HUES6 (cell line): ENCODE data around the gene DNASE2B.

ENCODE experiments used
- H3K27ac ChIP-seq: 2 replicates; pipeline ENCODE4 v1.7.0; 2013; ENCODE audit warnings: low read depth, mild to moderate bottlenecking, low read length, inconsistent platforms
- H3K27me3 ChIP-seq: 2 replicates; pipeline ENCODE4 v1.6.1; 2013; ENCODE audit warnings: low read length; ENCODE audit not compliant: control insufficient read depth, insufficient read depth
- H3K36me3 ChIP-seq: 2 replicates; pipeline ENCODE4 v1.6.1; 2013; ENCODE audit warnings: low read length; ENCODE audit not compliant: control insufficient read depth, insufficient read depth
- H3K4me1 ChIP-seq: 2 replicates; pipeline ENCODE4 v1.6.1; 2013; ENCODE audit warnings: low read length; ENCODE audit not compliant: control insufficient read depth, insufficient read depth
- H3K4me3 ChIP-seq: 2 replicates; pipeline ENCODE4 v1.5.1; 2013; ENCODE audit warnings: low read depth, low read length
- H3K9ac ChIP-seq: one replicate; pipeline ENCODE4 v1.6.1; 2013; ENCODE audit warnings: mild to moderate bottlenecking, low read length
- H3K9me3 ChIP-seq: 2 replicates; pipeline ENCODE4 v1.6.1; 2013; ENCODE audit warnings: low read depth, low read length; ENCODE audit not compliant: control insufficient read depth, insufficient read depth

Gene DNASE2B

GRCh38 chr1:84401156-84401555 is 2.9 kb downstream of the DNASE2B start:
- H3K4me1 ChIP-seq: no peaks in the 10 kb centered on the region
- H3K9me3 ChIP-seq: no peaks in the 10 kb centered on the region

GRCh38 chr1:84402060-84402459 is 3.8 kb downstream of the DNASE2B start:
- H3K9me3 ChIP-seq: no peaks in the 10 kb centered on the region
- H3K4me1 ChIP-seq: no peaks in the 10 kb centered on the region
- no peak overlapping the region for H3K27ac ChIP-seq
- H3K9ac ChIP-seq: no peak overlapping the region
- H3K27me3 ChIP-seq: no peaks in the 10 kb centered on the region
- H3K4me3 ChIP-seq: no peak overlapping the region
- H3K36me3 ChIP-seq: no peaks in the 10 kb centered on the region

More at GRCh38 chr1:84401156-84401555, 2.9 kb downstream of the DNASE2B start:
- Histone ChIP-seq H3K27ac (no peak overlapping the region), H3K27me3 (no peaks in the 10 kb centered on the region), H3K9ac (no peak overlapping the region), H3K36me3 (no peaks in the 10 kb centered on the region), H3K4me3 (no peak overlapping the region)

- H3K4me3 ChIP-seq: no peak overlapping the region
- no peak overlapping the region for H3K9ac ChIP-seq
- no peaks in the 10 kb centered on the region for H3K36me3 ChIP-seq
- no peaks in the 10 kb centered on the region for H3K27me3 ChIP-seq
- H3K27ac ChIP-seq: no peak overlapping the region
- H3K9me3 ChIP-seq: no peaks in the 10 kb centered on the region
- H3K4me1 ChIP-seq: no peaks in the 10 kb centered on the region
These were observed 4.2 kb downstream of the DNASE2B start for GRCh38 chr1:84402501-84402900.

GRCh38 chr1:84403347-84403746 is 5.1 kb downstream of the DNASE2B start:
- Histone ChIP-seq H3K9ac (no peak overlapping the region), H3K27me3 (no peaks in the 10 kb centered on the region), H3K4me3 (no peak overlapping the region), H3K36me3 (no peaks in the 10 kb centered on the region), H3K9me3 (no peaks in the 10 kb centered on the region), H3K27ac (no peak overlapping the region), H3K4me1 (no peaks in the 10 kb centered on the region)

GRCh38 chr1:84406346-84406861 is 8.1 kb downstream of the DNASE2B start:
- Histone ChIP-seq H3K4me1 (no peaks in the 10 kb centered on the region), H3K4me3 (no peak overlapping the region), H3K27ac (no peak overlapping the region), H3K9me3 (no peaks in the 10 kb centered on the region), H3K27me3 (no peaks in the 10 kb centered on the region), H3K9ac (no peak overlapping the region), H3K36me3 (no peaks in the 10 kb centered on the region)

- H3K9me3 ChIP-seq: no peaks in the 10 kb centered on the region
- no peaks in the 10 kb centered on the region for H3K4me1 ChIP-seq
- no peak overlapping the region for H3K9ac ChIP-seq
- H3K36me3 ChIP-seq: no peaks in the 10 kb centered on the region
- no peak overlapping the region for H3K4me3 ChIP-seq
- no peak overlapping the region for H3K27ac ChIP-seq
- no peaks in the 10 kb centered on the region for H3K27me3 ChIP-seq
These were observed 9.2 kb downstream of the DNASE2B start for GRCh38 chr1:84407524-84407923.

- H3K36me3 ChIP-seq: no peaks in the 10 kb centered on the region
- no peaks in the 10 kb centered on the region for H3K4me1 ChIP-seq
- H3K27me3 ChIP-seq: no peaks in the 10 kb centered on the region
- H3K4me3 ChIP-seq: no peak overlapping the region
- H3K9me3 ChIP-seq: no peaks in the 10 kb centered on the region
- no peak overlapping the region for H3K9ac ChIP-seq
- no peak overlapping the region for H3K27ac ChIP-seq
These were observed 9.7 kb downstream of the DNASE2B start for GRCh38 chr1:84407958-84408422.

- Histone ChIP-seq H3K9me3 (no peaks in the 10 kb centered on the region), H3K36me3 (no peaks in the 10 kb centered on the region), H3K4me3 (no peak overlapping the region), H3K9ac (no peak overlapping the region), H3K27me3 (no peaks in the 10 kb centered on the region), H3K27ac (no peak overlapping the region), H3K4me1 (no peaks in the 10 kb centered on the region)
These were observed 11.6 kb downstream of the DNASE2B start for GRCh38 chr1:84409888-84410287.

GRCh38 chr1:84410328-84411095 is 12.2 kb downstream of the DNASE2B start:
- Histone ChIP-seq H3K27me3 (no peaks in the 10 kb centered on the region), H3K27ac (no peak overlapping the region), H3K36me3 (no peaks in the 10 kb centered on the region), H3K4me1 (no peaks in the 10 kb centered on the region), H3K9me3 (no peaks in the 10 kb centered on the region), H3K9ac (no peak overlapping the region), H3K4me3 (no peak overlapping the region)

- H3K4me3 ChIP-seq: no peak overlapping the region
- no peaks in the 10 kb centered on the region for H3K4me1 ChIP-seq
- H3K27ac ChIP-seq: no peak overlapping the region
- H3K36me3 ChIP-seq: no peaks in the 10 kb centered on the region
- H3K27me3 ChIP-seq: no peaks in the 10 kb centered on the region
- H3K9ac ChIP-seq: no peak overlapping the region
- no peaks in the 10 kb centered on the region for H3K9me3 ChIP-seq
These were observed 14.1 kb downstream of the DNASE2B start for GRCh38 chr1:84412316-84412942.

GRCh38 chr1:84415396-84415795 is 17.1 kb downstream of the DNASE2B start:
- no peak overlapping the region for H3K27ac ChIP-seq
- H3K36me3 ChIP-seq: no peaks in the 10 kb centered on the region
- H3K4me3 ChIP-seq: no peak overlapping the region
- H3K9ac ChIP-seq: no peak overlapping the region
- no peaks in the 10 kb centered on the region for H3K27me3 ChIP-seq
- no peaks in the 10 kb centered on the region for H3K9me3 ChIP-seq
- H3K4me1 ChIP-seq: no peaks in the 10 kb centered on the region
